Neural cell (in vitro differentiated cells): ENCODE data around the gene PRKCQ. TPM values are rescaled to one million over a fixed set of nuclear protein-coding genes. Genes with fewer than 3 reads are reported as not detected.

Experiments used
- H2AFZ ChIP-seq: fragments of 200-600, 300-800 bp; sonication (generic), shearing (Covaris generic); 2 replicates; pipeline ENCODE4 v1.6.0; 2014; ENCODE audit warnings: low read depth, mild to moderate bottlenecking, antibody characterized with exemption, low read length, moderate library complexity
- H3F3A ChIP-seq: fragments of 200-600 bp; shearing (Covaris generic); 2 replicates; pipeline ENCODE4 v1.6.1; 2016; ENCODE audit warnings: mild to moderate bottlenecking, moderate library complexity, mixed read lengths, antibody characterized with exemption, low read length; ENCODE audit not compliant: insufficient read depth, poor library complexity, severe bottlenecking
- H3K27ac ChIP-seq: fragments of 200-600, 300-800 bp; sonication (generic), shearing (Covaris generic); 2 replicates; pipeline ENCODE4 v1.5.1; 2014; ENCODE audit warnings: mild to moderate bottlenecking, low read length, moderate library complexity
- H3K27me3 ChIP-seq: fragments of 300-800, 200-600 bp; sonication (generic), shearing (Covaris generic); 2 replicates; pipeline ENCODE4 v1.6.0; 2014; ENCODE audit warnings: mild to moderate bottlenecking, low read depth, low read length, moderate library complexity; ENCODE audit not compliant: insufficient read depth
- H3K36me3 ChIP-seq: fragments of 300-800, 200-600 bp; sonication (generic), shearing (Covaris generic); 2 replicates; pipeline ENCODE4 v1.5.1; 2014; ENCODE audit warnings: mild to moderate bottlenecking, antibody characterized with exemption, low read length, moderate library complexity; ENCODE audit not compliant: insufficient read depth
- H3K4me2 ChIP-seq: fragments of 300-800, 200-600 bp; sonication (generic), shearing (Covaris generic); 2 replicates; pipeline ENCODE4 v1.6.0; 2014; ENCODE audit warnings: mild to moderate bottlenecking, low read length
- H3K4me3 ChIP-seq: fragments of 300-800, 200-600 bp; sonication (generic), shearing (Covaris generic); 2 replicates; pipeline ENCODE4 v1.5.1; 2014; ENCODE audit warnings: mild to moderate bottlenecking, low read length, moderate library complexity
- H3K79me2 ChIP-seq: fragments of 200-600 bp; shearing (Covaris generic); replicated peaks from 2 replicates; pipeline ENCODE4 v1.6.0; 2014; ENCODE audit warnings: mild to moderate bottlenecking, low read length, moderate library complexity; ENCODE audit not compliant: insufficient read depth
- H3K9ac ChIP-seq: fragments of 300-800, 200-600 bp; sonication (generic), shearing (Covaris generic); 2 replicates; pipeline ENCODE4 v1.6.1; 2016; ENCODE audit warnings: mild to moderate bottlenecking, low read length, mixed read lengths
- H3K9me2 ChIP-seq: fragments of 200-600 bp; shearing (Covaris generic); 2 replicates; pipeline ENCODE4 v1.6.1; 2016; ENCODE audit warnings: mild to moderate bottlenecking, low read length, mixed read lengths; ENCODE audit not compliant: insufficient read depth
- H3K9me3 ChIP-seq: fragments of 200-600, 300-800 bp; sonication (generic), shearing (Covaris generic); 2 replicates; pipeline ENCODE4 v1.6.1; 2016; ENCODE audit warnings: mild to moderate bottlenecking, mixed run types, low read length, moderate library complexity, mixed read lengths
- H4K20me1 ChIP-seq: fragments of 200-600 bp; shearing (Covaris generic); 2 replicates; pipeline ENCODE4 v1.6.1; 2016; ENCODE audit warnings: mild to moderate bottlenecking, mixed run types; ENCODE audit not compliant: insufficient read depth
- EP300 ChIP-seq: fragments of 450-650 bp; conservative IDR thresholded peaks from 2 replicates; pipeline ENCODE4 v1.6.1; 2014; ENCODE audit warnings: antibody characterized with exemption, mild to moderate bottlenecking, moderate library complexity; ENCODE audit not compliant: poor library complexity, severe bottlenecking
- EZH2 ChIP-seq: fragments of 200-600, 300-800 bp; shearing (Covaris generic), sonication (generic); IDR thresholded peaks from 2 replicates; pipeline ENCODE4 v1.6.1; 2014; ENCODE audit warnings: antibody characterized with exemption, low read length, borderline replicate concordance, mild to moderate bottlenecking; ENCODE audit not compliant: insufficient read depth, poor library complexity, severe bottlenecking
- MXI1 ChIP-seq: fragments of 450-650 bp; conservative IDR thresholded peaks from 2 replicates; pipeline ENCODE4 v1.6.1; 2014; ENCODE audit warnings: antibody characterized with exemption, mild to moderate bottlenecking; ENCODE audit not compliant: poor library complexity, severe bottlenecking
- POLR2AphosphoS5 ChIP-seq: IDR thresholded peaks from 2 replicates; pipeline ENCODE4 v1.6.1; 2012
- RAD21 ChIP-seq: fragments of 450-650 bp; conservative IDR thresholded peaks from 2 replicates; pipeline ENCODE4 v1.6.1; 2014; ENCODE audit warnings: antibody characterized with exemption, mild to moderate bottlenecking, moderate library complexity
- SMC3 ChIP-seq: fragments of 450-650 bp; conservative IDR thresholded peaks from 2 replicates; pipeline ENCODE4 v1.6.1; 2014; ENCODE audit warnings: antibody characterized with exemption, mild to moderate bottlenecking, moderate library complexity; ENCODE audit not compliant: poor library complexity
- TAF1 ChIP-seq: IDR thresholded peaks from 2 replicates; pipeline ENCODE4 v1.6.1; 2012; ENCODE audit warnings: low read depth
- polyA plus RNA-seq: library from polyadenylated mRNA; depleted of rRNA; stranded (reverse); fragments of >200 nt; gene quantifications from 2 replicates; pipeline ENCODE4 v1.2.3, GENCODE V29; 2014
- TF ChIP-seq, protein P1 (sequence below): fragments of 450-650 bp; IDR thresholded peaks from 2 replicates; pipeline ENCODE4 v1.5.1; 2014; ENCODE audit warnings: antibody characterized with exemption, mild to moderate bottlenecking, moderate library complexity; ENCODE audit not compliant: poor library complexity, severe bottlenecking
- TF ChIP-seq, protein P2 (sequence below): IDR thresholded peaks from 2 replicates; pipeline ENCODE4 v1.6.1; 2012; ENCODE audit warnings: borderline replicate concordance

Gene PRKCQ
- polyA plus RNA-seq, 1 donor from 2014 or later: 0.61 TPM

DNA sequence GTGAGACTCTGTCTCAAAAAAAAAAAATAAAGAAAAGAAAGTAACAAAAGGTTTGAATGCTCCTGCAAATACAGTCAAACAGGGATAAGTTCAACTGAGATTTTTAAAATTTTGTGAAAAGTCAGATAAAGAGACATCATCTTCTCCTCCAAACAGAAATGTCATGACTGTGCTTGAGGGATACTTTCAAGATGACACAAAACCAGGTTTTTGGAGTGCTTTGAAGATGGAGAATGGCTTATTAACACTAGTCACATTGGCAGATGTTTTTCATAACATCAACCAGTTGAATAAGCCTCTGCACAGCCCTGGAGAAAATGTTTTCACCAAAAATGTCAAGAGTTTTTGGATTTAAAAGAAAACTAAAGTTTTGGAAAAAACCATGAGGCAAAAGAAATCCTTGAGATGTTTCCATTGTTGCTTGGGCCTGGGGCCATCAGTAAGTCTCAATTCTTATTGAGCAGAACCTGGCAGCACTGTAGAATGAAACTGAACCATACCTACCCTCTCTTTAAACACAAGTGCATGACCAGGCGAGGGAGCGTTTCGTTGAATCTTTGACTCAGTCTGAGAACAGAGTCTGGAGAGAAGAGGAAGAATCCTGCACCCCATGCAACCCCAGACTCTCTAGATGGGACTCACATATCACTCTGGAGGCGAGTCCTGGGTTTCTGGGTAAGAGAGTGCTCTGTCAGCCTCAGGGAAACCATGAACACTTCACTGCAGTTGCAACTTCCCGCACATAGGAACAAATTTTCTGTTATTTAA, 37.4 kb upstream of the PRKCQ start:
- no peaks in the 10 kb centered on the region for H3K27me3 ChIP-seq
- no peaks in the 10 kb centered on the region for H3F3A ChIP-seq
- no peak overlapping the region for H3K4me3 ChIP-seq
- no peaks in the 10 kb centered on the region for H3K9me2 ChIP-seq
- no peak overlapping the region for H2AFZ ChIP-seq
- H3K4me2 ChIP-seq: no peak overlapping the region
- H4K20me1 ChIP-seq: no peaks in the 10 kb centered on the region
- H3K36me3 ChIP-seq: no peaks in the 10 kb centered on the region
- TF ChIP-seq, protein P1, sequence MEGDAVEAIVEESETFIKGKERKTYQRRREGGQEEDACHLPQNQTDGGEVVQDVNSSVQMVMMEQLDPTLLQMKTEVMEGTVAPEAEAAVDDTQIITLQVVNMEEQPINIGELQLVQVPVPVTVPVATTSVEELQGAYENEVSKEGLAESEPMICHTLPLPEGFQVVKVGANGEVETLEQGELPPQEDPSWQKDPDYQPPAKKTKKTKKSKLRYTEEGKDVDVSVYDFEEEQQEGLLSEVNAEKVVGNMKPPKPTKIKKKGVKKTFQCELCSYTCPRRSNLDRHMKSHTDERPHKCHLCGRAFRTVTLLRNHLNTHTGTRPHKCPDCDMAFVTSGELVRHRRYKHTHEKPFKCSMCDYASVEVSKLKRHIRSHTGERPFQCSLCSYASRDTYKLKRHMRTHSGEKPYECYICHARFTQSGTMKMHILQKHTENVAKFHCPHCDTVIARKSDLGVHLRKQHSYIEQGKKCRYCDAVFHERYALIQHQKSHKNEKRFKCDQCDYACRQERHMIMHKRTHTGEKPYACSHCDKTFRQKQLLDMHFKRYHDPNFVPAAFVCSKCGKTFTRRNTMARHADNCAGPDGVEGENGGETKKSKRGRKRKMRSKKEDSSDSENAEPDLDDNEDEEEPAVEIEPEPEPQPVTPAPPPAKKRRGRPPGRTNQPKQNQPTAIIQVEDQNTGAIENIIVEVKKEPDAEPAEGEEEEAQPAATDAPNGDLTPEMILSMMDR: no peak
- TF ChIP-seq MXI1 (no peak), EZH2 (no peak), EP300 (no peak), TAF1 (no peak), POLR2AphosphoS5 (no peak), RAD21 (no peak), SMC3 (no peak)
- TF ChIP-seq, protein P2, sequence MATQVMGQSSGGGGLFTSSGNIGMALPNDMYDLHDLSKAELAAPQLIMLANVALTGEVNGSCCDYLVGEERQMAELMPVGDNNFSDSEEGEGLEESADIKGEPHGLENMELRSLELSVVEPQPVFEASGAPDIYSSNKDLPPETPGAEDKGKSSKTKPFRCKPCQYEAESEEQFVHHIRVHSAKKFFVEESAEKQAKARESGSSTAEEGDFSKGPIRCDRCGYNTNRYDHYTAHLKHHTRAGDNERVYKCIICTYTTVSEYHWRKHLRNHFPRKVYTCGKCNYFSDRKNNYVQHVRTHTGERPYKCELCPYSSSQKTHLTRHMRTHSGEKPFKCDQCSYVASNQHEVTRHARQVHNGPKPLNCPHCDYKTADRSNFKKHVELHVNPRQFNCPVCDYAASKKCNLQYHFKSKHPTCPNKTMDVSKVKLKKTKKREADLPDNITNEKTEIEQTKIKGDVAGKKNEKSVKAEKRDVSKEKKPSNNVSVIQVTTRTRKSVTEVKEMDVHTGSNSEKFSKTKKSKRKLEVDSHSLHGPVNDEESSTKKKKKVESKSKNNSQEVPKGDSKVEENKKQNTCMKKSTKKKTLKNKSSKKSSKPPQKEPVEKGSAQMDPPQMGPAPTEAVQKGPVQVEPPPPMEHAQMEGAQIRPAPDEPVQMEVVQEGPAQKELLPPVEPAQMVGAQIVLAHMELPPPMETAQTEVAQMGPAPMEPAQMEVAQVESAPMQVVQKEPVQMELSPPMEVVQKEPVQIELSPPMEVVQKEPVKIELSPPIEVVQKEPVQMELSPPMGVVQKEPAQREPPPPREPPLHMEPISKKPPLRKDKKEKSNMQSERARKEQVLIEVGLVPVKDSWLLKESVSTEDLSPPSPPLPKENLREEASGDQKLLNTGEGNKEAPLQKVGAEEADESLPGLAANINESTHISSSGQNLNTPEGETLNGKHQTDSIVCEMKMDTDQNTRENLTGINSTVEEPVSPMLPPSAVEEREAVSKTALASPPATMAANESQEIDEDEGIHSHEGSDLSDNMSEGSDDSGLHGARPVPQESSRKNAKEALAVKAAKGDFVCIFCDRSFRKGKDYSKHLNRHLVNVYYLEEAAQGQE: no peak
- no peaks in the 10 kb centered on the region for H3K9me3 ChIP-seq
- no peaks in the 10 kb centered on the region for H3K79me2 ChIP-seq
- no peak overlapping the region for H3K9ac ChIP-seq
- H3K27ac ChIP-seq: no peak overlapping the region

DNA sequence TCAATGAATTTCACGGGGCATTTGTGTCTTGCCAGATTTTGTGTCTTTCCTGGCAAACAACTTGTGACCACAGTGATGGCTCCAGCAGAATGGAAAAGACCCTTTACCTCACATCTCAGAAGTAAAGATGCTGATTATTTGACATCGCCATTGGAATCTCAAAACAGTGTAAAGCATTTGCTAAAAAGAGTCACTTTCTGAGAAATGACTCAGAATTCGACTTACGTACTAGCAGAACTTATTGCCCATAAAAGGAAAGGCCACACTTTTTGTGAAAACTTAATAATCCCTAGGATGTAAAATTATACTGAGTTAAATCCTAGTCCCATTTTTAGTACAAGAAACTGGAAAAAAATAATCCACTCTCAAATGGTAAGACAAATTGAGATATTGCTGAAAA, 35.9 kb upstream of the PRKCQ start:
- Histone ChIP-seq H3K36me3 (no peaks in the 10 kb centered on the region), H3K4me2 (no peak overlapping the region), H2AFZ (no peak overlapping the region), H3K79me2 (no peaks in the 10 kb centered on the region), H3K27ac (no peak overlapping the region), H3F3A (no peaks in the 10 kb centered on the region), H3K27me3 (no peaks in the 10 kb centered on the region), H4K20me1 (no peaks in the 10 kb centered on the region), H3K9ac (no peak overlapping the region), H3K9me3 (no peaks in the 10 kb centered on the region), H3K9me2 (no peaks in the 10 kb centered on the region), H3K4me3 (no peak overlapping the region)
- TF ChIP-seq RAD21 (no peak), POLR2AphosphoS5 (no peak)
- TF ChIP-seq, protein P1: no peak
